ENCODE data around the gene RNF150. TPM values are rescaled to one million over a fixed set of nuclear protein-coding genes. Genes with fewer than 3 reads are reported as not detected.

Gene RNF150
- total RNA-seq, 1 donor from 2014 or later = 14.8 TPM

DNA sequence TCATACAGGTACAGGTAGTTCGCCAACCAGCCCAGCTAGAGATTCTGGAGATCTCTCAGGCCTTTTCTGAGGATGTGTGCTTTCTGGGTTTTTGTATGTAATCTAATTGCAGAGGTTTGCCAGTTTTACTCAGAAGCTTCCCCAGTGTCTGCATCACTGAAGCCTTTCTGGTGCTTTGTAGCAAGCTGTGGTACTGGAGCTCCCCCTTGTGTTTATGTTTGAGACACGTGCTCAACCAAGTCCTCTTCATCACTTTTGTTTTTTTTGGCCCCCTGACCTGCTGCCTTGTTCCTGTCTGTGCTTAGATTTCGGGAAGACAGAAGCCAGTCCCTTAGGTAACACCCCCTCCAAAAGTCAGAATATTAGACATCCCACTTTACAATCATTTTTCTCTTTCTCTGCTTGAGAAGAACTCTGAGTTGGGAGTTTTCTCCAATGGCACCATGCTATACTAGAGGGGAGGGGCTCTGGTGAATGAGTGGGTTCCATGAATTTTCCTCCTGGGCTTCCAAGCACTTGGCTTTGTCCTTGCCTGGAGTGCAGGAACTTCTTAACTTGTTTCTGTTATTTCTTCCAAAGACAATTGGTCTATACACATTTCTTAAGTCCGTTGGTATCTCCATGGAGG is 248.7 kb downstream of the RNF150 start:
- peaks cover 14% of the 10 kb centered on the region for H3K36me3 Mint-ChIP-seq (ENCODE audit: low read depth)
- no peak overlapping the region for H3K4me3 Mint-ChIP-seq (ENCODE audit: unreplicated experiment)
- peaks cover 3% of the 10 kb centered on the region for H3K4me1 Mint-ChIP-seq (ENCODE audit: low read depth)
- H3K9me3 Mint-ChIP-seq (ENCODE audit: low read depth) = peaks cover 25% of the 10 kb centered on the region
- no peaks in the 10 kb centered on the region for H3K27me3 Mint-ChIP-seq (ENCODE audit: low read depth)
- no peak overlapping the region for H3K27ac Mint-ChIP-seq (ENCODE audit: unreplicated experiment)
- TF ChIP-seq, protein P1, sequence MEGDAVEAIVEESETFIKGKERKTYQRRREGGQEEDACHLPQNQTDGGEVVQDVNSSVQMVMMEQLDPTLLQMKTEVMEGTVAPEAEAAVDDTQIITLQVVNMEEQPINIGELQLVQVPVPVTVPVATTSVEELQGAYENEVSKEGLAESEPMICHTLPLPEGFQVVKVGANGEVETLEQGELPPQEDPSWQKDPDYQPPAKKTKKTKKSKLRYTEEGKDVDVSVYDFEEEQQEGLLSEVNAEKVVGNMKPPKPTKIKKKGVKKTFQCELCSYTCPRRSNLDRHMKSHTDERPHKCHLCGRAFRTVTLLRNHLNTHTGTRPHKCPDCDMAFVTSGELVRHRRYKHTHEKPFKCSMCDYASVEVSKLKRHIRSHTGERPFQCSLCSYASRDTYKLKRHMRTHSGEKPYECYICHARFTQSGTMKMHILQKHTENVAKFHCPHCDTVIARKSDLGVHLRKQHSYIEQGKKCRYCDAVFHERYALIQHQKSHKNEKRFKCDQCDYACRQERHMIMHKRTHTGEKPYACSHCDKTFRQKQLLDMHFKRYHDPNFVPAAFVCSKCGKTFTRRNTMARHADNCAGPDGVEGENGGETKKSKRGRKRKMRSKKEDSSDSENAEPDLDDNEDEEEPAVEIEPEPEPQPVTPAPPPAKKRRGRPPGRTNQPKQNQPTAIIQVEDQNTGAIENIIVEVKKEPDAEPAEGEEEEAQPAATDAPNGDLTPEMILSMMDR (IDR thresholded peaks at IDR 0.05) = peak; percentile 78
- no peak for DNase-seq (ENCODE audit: low spot score)

DNA sequence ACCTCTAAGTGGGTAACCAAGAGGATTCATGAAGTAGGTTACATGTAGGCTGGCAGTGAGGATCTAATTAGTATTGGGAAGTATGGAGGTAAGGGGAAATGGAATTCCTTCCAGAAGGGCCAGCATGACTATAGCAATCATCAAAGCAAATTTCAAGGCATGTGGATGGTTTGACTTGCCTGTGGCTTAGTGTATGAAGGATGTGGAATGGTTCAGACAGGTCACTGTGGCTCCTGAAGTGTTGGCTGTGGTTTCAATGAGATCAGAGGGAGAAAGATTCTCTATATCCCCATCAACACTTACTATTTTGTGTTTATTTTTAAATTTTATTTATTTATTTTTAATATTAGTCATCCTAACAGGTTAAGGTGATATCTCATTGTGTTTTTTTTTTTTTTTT is 255.5 kb downstream of the RNF150 start:
- DNase-seq (ENCODE audit: low spot score) = no peak
- Mint-ChIP-seq H3K4me3 (ENCODE audit: unreplicated experiment) (no peak overlapping the region), H3K4me1 (ENCODE audit: low read depth) (peaks cover 26% of the 10 kb centered on the region), H3K9me3 (ENCODE audit: low read depth) (peaks cover 20% of the 10 kb centered on the region), H3K36me3 (ENCODE audit: low read depth) (peaks cover 9% of the 10 kb centered on the region), H3K27me3 (ENCODE audit: low read depth) (no peaks in the 10 kb centered on the region), H3K27ac (ENCODE audit: unreplicated experiment) (peak overlapping the region; percentile 71)
- TF ChIP-seq, protein P1 (IDR thresholded peaks at IDR 0.05) = no peak

DNA sequence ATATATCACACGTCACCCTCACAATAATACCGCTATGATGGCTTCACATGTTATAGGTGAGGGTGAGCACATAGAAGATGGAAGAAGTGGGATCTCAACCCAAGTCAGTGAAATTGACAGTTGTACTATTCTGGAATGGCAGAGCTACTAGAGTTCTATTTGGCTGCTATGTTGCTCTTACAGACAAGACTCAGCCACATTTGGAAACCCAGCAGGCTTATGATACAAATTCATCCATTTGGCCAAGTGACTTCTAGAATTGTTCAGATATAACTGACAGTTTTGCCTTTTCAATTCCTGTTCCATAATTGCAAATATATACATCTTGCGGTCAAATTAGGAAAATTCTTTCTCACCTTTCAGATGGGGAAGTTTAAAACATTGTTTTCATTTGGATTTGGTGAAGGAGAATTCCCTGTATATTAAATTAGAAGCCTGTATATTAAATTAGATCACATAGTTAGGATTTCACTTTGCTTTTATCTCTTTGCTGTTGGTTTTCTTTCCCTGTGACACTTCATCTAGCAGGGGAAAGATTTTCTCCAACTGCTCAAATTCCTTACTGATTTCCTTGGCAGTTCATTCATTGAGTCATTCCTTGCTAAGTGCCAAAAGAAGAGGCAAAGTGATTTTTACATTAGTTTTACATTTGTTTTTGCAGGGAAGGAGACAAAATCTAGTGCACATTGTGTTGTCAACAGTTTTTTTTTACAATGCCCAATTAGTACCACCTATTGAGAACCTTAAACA is 256.5 kb downstream of the RNF150 start:
- Mint-ChIP-seq H3K27ac (ENCODE audit: unreplicated experiment) (peak overlapping the region; percentile 71), H3K9me3 (ENCODE audit: low read depth) (peaks cover 17% of the 10 kb centered on the region), H3K4me3 (ENCODE audit: unreplicated experiment) (no peak overlapping the region), H3K36me3 (ENCODE audit: low read depth) (peaks cover 7% of the 10 kb centered on the region), H3K27me3 (ENCODE audit: low read depth) (no peaks in the 10 kb centered on the region), H3K4me1 (ENCODE audit: low read depth) (peaks cover 26% of the 10 kb centered on the region)
- no peak for DNase-seq (ENCODE audit: low spot score)
- TF ChIP-seq, protein P1 (IDR thresholded peaks at IDR 0.05) = no peak

DNA sequence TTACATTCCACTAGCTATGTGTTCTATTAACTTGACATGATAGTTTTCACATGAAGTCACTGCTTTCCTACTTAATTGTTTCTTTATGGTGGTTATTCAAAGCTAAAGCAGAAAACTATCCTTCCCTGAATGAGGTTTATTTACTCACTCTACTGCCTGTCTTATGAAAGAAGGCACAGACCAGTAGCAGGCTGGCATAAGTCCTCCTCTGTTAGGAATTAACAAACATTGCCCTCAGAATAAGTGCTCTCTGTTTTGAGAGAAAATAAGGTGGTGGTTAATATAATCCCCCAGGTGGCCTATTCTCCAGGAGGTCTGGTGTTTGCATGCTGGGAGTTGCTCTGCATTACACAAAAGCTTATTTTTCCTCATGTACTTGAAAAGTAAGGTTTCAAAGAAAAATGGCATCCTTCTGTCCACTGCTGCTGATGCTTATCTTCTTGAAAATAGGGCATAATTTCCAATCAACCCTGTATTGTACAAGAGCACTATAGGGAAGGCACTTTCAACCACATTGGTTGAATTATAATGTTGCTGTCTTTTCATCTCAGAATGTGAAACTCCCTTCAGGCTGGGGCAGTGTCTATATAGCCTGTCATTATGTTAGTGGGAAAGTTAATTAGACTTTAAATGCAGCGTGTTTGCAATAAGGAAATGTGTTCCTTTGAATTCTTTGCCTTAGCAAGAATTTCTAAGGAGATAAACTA is 257.4 kb downstream of the RNF150 start:
- TF ChIP-seq, protein P1 (IDR thresholded peaks at IDR 0.05) = no peak
- Mint-ChIP-seq H3K4me3 (ENCODE audit: unreplicated experiment) (no peak overlapping the region), H3K9me3 (ENCODE audit: low read depth) (peaks cover 16% of the 10 kb centered on the region), H3K27ac (ENCODE audit: unreplicated experiment) (no peak overlapping the region), H3K27me3 (ENCODE audit: low read depth) (no peaks in the 10 kb centered on the region), H3K4me1 (ENCODE audit: low read depth) (peaks cover 26% of the 10 kb centered on the region), H3K36me3 (ENCODE audit: low read depth) (peaks cover 6% of the 10 kb centered on the region)
- DNase-seq (ENCODE audit: low spot score) = no peak

DNA sequence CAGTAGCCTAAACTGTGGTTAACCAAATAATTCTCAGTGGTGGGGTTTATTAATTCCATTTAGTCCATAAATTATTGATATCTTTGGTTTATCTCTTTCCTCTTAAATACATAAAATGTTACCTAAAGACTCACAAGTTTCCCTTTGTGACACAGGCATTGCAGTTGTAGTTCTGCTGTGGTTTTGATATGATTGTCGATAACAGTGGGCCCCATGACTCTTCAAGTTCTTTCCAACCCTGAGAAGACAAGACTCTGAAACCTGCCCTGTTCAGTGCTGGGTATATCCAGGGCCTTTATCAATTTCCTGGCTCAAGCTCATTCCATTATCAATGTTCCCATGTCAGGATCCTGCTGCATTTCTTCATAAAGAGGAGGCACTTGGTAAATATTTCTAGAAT is 259.2 kb downstream of the RNF150 start:
- H3K9me3 Mint-ChIP-seq (ENCODE audit: low read depth) = peaks cover 3% of the 10 kb centered on the region
- TF ChIP-seq, protein P1 (IDR thresholded peaks at IDR 0.05) = no peak

More for the DNA sequence above, 259.2 kb downstream of the RNF150 start:
- no peak for DNase-seq (ENCODE audit: low spot score)
- no peaks in the 10 kb centered on the region for H3K27me3 Mint-ChIP-seq (ENCODE audit: low read depth)
- H3K27ac Mint-ChIP-seq (ENCODE audit: unreplicated experiment) = no peak overlapping the region
- peaks cover 26% of the 10 kb centered on the region for H3K4me1 Mint-ChIP-seq (ENCODE audit: low read depth)
- no peak overlapping the region for H3K4me3 Mint-ChIP-seq (ENCODE audit: unreplicated experiment)
- H3K36me3 Mint-ChIP-seq (ENCODE audit: low read depth) = peaks cover 3% of the 10 kb centered on the region
